Lower leg skin (tissue), 3 donors: ENCODE results near the gene THRA.

Source experiments
- POLR2A ChIP-seq, 2 donors: fragments of 450-650 bp; IDR thresholded peaks; one replicate each; pipeline ENCODE4 v1.6.1; 2016 to 2017; ENCODE audit warnings: antibody characterized with exemption in 2 of 2, mild to moderate bottlenecking in 1 of 2, moderate library complexity in 1 of 2
- TF ChIP-seq, protein P1 (sequence below), 3 donors: fragments of 450-650 bp; IDR thresholded peaks; one replicate each; pipeline ENCODE4 v1.5.1; 2016; ENCODE audit warnings: antibody characterized with exemption in 3 of 3, mild to moderate bottlenecking in 3 of 3, moderate library complexity in 2 of 3

DNA sequence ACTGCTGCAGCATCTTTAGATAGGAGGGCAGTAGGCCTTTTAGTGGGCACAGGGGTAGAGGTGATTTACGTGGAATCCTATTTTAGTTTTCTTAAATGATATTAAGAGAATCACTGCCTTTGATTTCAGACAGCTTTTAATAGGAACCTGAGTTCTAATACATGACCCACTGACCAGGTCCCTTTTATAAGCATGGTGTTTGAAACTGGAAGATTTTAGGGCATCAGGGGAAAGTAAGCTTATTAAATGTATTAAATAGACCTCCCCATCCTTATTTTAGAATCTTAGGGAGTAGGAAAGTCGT lies 61.0 kb downstream of the THRA start:
- no peak for TF ChIP-seq POLR2A (IDR thresholded peaks at IDR 0.05)
- TF ChIP-seq, protein P1, sequence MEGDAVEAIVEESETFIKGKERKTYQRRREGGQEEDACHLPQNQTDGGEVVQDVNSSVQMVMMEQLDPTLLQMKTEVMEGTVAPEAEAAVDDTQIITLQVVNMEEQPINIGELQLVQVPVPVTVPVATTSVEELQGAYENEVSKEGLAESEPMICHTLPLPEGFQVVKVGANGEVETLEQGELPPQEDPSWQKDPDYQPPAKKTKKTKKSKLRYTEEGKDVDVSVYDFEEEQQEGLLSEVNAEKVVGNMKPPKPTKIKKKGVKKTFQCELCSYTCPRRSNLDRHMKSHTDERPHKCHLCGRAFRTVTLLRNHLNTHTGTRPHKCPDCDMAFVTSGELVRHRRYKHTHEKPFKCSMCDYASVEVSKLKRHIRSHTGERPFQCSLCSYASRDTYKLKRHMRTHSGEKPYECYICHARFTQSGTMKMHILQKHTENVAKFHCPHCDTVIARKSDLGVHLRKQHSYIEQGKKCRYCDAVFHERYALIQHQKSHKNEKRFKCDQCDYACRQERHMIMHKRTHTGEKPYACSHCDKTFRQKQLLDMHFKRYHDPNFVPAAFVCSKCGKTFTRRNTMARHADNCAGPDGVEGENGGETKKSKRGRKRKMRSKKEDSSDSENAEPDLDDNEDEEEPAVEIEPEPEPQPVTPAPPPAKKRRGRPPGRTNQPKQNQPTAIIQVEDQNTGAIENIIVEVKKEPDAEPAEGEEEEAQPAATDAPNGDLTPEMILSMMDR (IDR thresholded peaks at IDR 0.05): no peak
